NCI-H510A (cell line): ENCODE measurements around the gene SUCLG2.

ENCODE experiments used
- DNase-seq: peaks from one replicate; lab custom pipeline; 2025; lab: John Stamatoyannopoulos, UW

SUCLG2 gene

GRCh38 chr3:67654099-67654843, at the start of gene SUCLG2:
SUCLG2 (minus strand) TSS chr3:67654612; CDS start chr3:67654586, 26 bp downstream.
- DNase-seq, result peak; percentile 71

GRCh38 chr3:67700596-67700995, 46.2 kb upstream of the SUCLG2 start:
- no peak for DNase-seq

- DNase-seq, result no peak
Measured at GRCh38 chr3:67699882-67700281, 45.5 kb upstream of the SUCLG2 start.

- DNase-seq, result no peak
Measured at GRCh38 chr3:67692621-67693020, 38.2 kb upstream of the SUCLG2 start.

GRCh38 chr3:67691926-67692325, 37.5 kb upstream of the SUCLG2 start:
- no peak for DNase-seq

- DNase-seq, result no peak
Measured at GRCh38 chr3:67691207-67691606, 36.8 kb upstream of the SUCLG2 start.

- no peak for DNase-seq
Measured at GRCh38 chr3:67689806-67690205, 35.4 kb upstream of the SUCLG2 start.

- peak; percentile 25 for DNase-seq
Measured at GRCh38 chr3:67688231-67688630, 33.8 kb upstream of the SUCLG2 start.

- no peak for DNase-seq
Measured at GRCh38 chr3:67686069-67686468, 31.7 kb upstream of the SUCLG2 start.

GRCh38 chr3:67685499-67685898, 31.1 kb upstream of the SUCLG2 start:
- DNase-seq, result no peak

GRCh38 chr3:67684211-67684610, 29.8 kb upstream of the SUCLG2 start:
- no peak for DNase-seq

- no peak for DNase-seq
Measured at GRCh38 chr3:67683522-67683921, 29.1 kb upstream of the SUCLG2 start.

GRCh38 chr3:67678665-67679064, 24.3 kb upstream of the SUCLG2 start:
- DNase-seq, result no peak

GRCh38 chr3:67674055-67674454, 19.6 kb upstream of the SUCLG2 start:
- DNase-seq, result no peak

- DNase-seq, result no peak
Measured at GRCh38 chr3:67662733-67663132, 8.3 kb upstream of the SUCLG2 start.

GRCh38 chr3:67661089-67661488, 6.7 kb upstream of the SUCLG2 start:
- no peak for DNase-seq

- DNase-seq, result no peak
Measured at GRCh38 chr3:67657192-67657591, 2.8 kb upstream of the SUCLG2 start.

- DNase-seq, result no peak
Measured at GRCh38 chr3:67656614-67657013, 2.2 kb upstream of the SUCLG2 start.

GRCh38 chr3:67655364-67656121, 1.1 kb upstream of the SUCLG2 start:
- DNase-seq, result no peak

GRCh38 chr3:67654844-67655177, 399 bp upstream of the SUCLG2 start:
- DNase-seq, result no peak

- DNase-seq, result no peak
Measured at GRCh38 chr3:67653425-67654098, 850 bp downstream of the SUCLG2 start.

- no peak for DNase-seq
Measured at GRCh38 chr3:67650084-67650483, 4.3 kb downstream of the SUCLG2 start.

GRCh38 chr3:67649681-67650080, 4.7 kb downstream of the SUCLG2 start:
- DNase-seq, result no peak
